Right lobe of liver (tissue), 6 donors: Measurements from ENCODE around the gene MTMR11. TPM values are rescaled to one million over a fixed set of nuclear protein-coding genes. Genes with fewer than 3 reads are reported as not detected.
"Not testable (repeated sequence)": the region's sequence is repeated elsewhere in the genome, so short reads cannot be mapped to it uniquely, and the experiment has no call there.

Source experiments
- ATAC-seq, 4 donors: fragments of 200-7000 bp; cut with Tn5 transposase; one replicate each; pipeline ENCODE4 v1.9.1; 2020; ENCODE audit warnings: mild to moderate bottlenecking in 4 of 4, moderate library complexity in 4 of 4
- DNase-seq, 3 donors: peaks; one replicate each; pipeline ENCODE4 v3.0.0-alpha.2; 2020
- H3K27ac ChIP-seq, 3 donors: fragments of 200-600 bp; one replicate each; pipeline ENCODE4 v1.8.0; 2022
- H3K27me3 ChIP-seq, 2 donors: fragments of 200-600 bp; one replicate each; pipeline ENCODE4 v1.8.0; 2022
- H3K36me3 ChIP-seq, 4 donors: fragments of 200-600 bp; sonication (generic) in 1 of 4; one replicate each; pipeline versions ENCODE4 v1.5.1 to v1.8.0; 2017 to 2022; ENCODE audit warnings: control low read depth in 1 of 4
- H3K4me1 ChIP-seq, 4 donors: fragments of 200-600 bp; sonication (generic) in 1 of 4; one replicate each; pipeline versions ENCODE4 v1.5.1 to v1.8.0; 2017 to 2022; ENCODE audit warnings: control low read depth in 1 of 4
- H3K4me3 ChIP-seq, 3 donors: fragments of 200-600 bp; one replicate each; pipeline ENCODE4 v1.8.0; 2022
- H3K9me3 ChIP-seq, 4 donors: fragments of 200-600 bp; sonication (generic) in 1 of 4; one replicate each; pipeline versions ENCODE4 v1.5.1 to v1.8.0; 2017 to 2022; ENCODE audit warnings: control low read depth in 1 of 4
- POLR2A ChIP-seq: fragments of 450-650 bp; IDR thresholded peaks from one replicate; pipeline ENCODE4 v1.6.1; 2017; ENCODE audit warnings: antibody characterized with exemption, mild to moderate bottlenecking
- WGBS: methylation state at CpG from one replicate; pipeline ENCODE4 v1.1.6; 2018; ENCODE audit warnings: low coverage, low lambda C conversion rate; ENCODE audit not compliant: insufficient coverage; ENCODE audit errors: missing lambda C conversion rate; 5-methylcytosine and 5-hydroxymethylcytosine counted together
- intact Hi-C, 2 donors: fragments of 100-400 bp; cut with DNase I; formaldehyde crosslinking; loops; one replicate each; pipeline versions ENCODE4 v1.11.2 to v1.14.1; 2022
- total RNA-seq, 6 experiments: library from RNA; depleted of rRNA in 2 of 6; stranded (reverse); fragments of >200 nt in 2 of 6; fragmentation: NEBNext Ultra II Directional in 3 of 6; extraction: Animal tissue kit (Norgen Biotek cat#: 25700) in 3 of 6; gene quantifications; one replicate each; pipeline versions ENCODE4 v1.1.0 to v1.2.4, GENCODE V29; 2016 to 2023
- TF ChIP-seq, protein P1 (sequence below), 4 donors: fragments of 200-600 bp in 3 of 4; fragments of 450-650 bp in 1 of 4; IDR thresholded peaks; one replicate each; pipeline versions ENCODE4 v1.5.1 to v1.8.0; 2016 to 2022; ENCODE audit warnings: antibody characterized with exemption in 4 of 4, mild to moderate bottlenecking in 2 of 4
- donor health status: DM: no; HTN: yes; CAD: no.
- donor health status: DM: no; HTN: no; CAD: no.
- donor health status: DM: no; HTN: no; CAD: no.
- donor health status: DM: no; HTN: yes; CAD: no.
- donor health status: DM: no; HTN: yes; CAD: no.

The MTMR11 gene
- total RNA-seq, 6 experiments from 2014 or later = 0.97 to 7.1 (median 3.6) TPM

GRCh38 chr1:149942885-149943284 lies 6.2 kb upstream of the MTMR11 start:
- Histone ChIP-seq H3K9me3 (no peaks in the 10 kb centered on the region), H3K36me3 (peaks cover 0 to 32% (median 18%) of the 10 kb centered on the region in 4 donors), H3K27ac (no peak overlapping the region), H3K27me3 (no peaks in the 10 kb centered on the region), H3K4me1 (peaks cover 0 to 11% (median 0%) of the 10 kb centered on the region in 4 donors), H3K4me3 (no peak overlapping the region)
- ATAC-seq = no peak
- TF ChIP-seq POLR2A = no peak
- TF ChIP-seq, protein P1, sequence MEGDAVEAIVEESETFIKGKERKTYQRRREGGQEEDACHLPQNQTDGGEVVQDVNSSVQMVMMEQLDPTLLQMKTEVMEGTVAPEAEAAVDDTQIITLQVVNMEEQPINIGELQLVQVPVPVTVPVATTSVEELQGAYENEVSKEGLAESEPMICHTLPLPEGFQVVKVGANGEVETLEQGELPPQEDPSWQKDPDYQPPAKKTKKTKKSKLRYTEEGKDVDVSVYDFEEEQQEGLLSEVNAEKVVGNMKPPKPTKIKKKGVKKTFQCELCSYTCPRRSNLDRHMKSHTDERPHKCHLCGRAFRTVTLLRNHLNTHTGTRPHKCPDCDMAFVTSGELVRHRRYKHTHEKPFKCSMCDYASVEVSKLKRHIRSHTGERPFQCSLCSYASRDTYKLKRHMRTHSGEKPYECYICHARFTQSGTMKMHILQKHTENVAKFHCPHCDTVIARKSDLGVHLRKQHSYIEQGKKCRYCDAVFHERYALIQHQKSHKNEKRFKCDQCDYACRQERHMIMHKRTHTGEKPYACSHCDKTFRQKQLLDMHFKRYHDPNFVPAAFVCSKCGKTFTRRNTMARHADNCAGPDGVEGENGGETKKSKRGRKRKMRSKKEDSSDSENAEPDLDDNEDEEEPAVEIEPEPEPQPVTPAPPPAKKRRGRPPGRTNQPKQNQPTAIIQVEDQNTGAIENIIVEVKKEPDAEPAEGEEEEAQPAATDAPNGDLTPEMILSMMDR (IDR thresholded peaks at IDR 0.05) = no peak
- no peak for DNase-seq
- intact Hi-C loops = no loop called here
- WGBS = 59% methylated on average over 3 of the region's 3 CpGs

- Histone ChIP-seq H3K27me3 (no peaks in the 10 kb centered on the region), H3K27ac (no peak overlapping the region), H3K9me3 (no peaks in the 10 kb centered on the region), H3K4me1 (peaks cover 0 to 12% (median 0%) of the 10 kb centered on the region in 4 donors), H3K4me3 (no peak overlapping the region), H3K36me3 (peaks cover 0 to 31% (median 17%) of the 10 kb centered on the region in 4 donors)
- intact Hi-C loops = no loop called here
- 53% methylated on average over 5 of the region's 5 CpGs for WGBS
- no peak for TF ChIP-seq POLR2A
- TF ChIP-seq, protein P1 (IDR thresholded peaks at IDR 0.05) = peak in 2 of 4 donors; percentile 17 to 19
- ATAC-seq (peak in 1 of 4 donors; percentile 46), DNase-seq (no peak)
Measured at GRCh38 chr1:149942207-149942606, 5.5 kb upstream of the MTMR11 start.

DNA sequence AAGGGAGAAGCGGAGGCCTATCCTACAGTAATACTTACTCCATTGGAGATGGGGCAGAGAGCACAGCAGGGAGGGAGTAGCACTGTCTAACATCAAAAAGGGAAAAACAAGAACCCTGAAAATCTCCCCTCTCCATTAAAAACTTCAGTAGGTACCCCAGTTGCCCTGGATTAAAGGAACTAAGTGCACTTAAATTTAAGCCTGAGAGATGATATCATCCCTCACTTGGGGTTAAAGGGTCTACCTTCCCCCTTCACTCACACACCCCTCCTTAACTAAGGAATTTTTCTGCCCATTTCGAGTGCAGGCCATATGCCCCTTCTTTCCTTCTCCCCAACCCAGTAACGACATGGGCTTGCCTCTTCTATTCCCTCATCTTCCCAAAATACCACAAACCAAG lies 3.7 kb upstream of the MTMR11 start:
- Histone ChIP-seq H3K27ac (peak overlapping the region in 1 of 3 donors; percentile 71), H3K4me3 (no peak overlapping the region)

GRCh38 chr1:149938668-149939003 lies 2.0 kb upstream of the MTMR11 start:
- ATAC-seq = not testable (repeated sequence)

More for the DNA sequence above, 3.7 kb upstream of the MTMR11 start:
- DNase-seq (no peak), ATAC-seq (no peak)
- H3K36me3 ChIP-seq = peaks cover 0 to 14% (median 7%) of the 10 kb centered on the region in 4 donors
- peaks cover 0 to 21% (median 3%) of the 10 kb centered on the region in 4 donors for H3K4me1 ChIP-seq
- TF ChIP-seq, protein P1 (IDR thresholded peaks at IDR 0.05) = no peak
- TF ChIP-seq POLR2A = no peak
- no peaks in the 10 kb centered on the region for H3K9me3 ChIP-seq
- intact Hi-C loops = no loop called here
- no peaks in the 10 kb centered on the region for H3K27me3 ChIP-seq
- 93% methylated on average over 3 of the region's 3 CpGs for WGBS

GRCh38 chr1:149937759-149938158 lies 1.1 kb upstream of the MTMR11 start:
- Histone ChIP-seq H3K27me3 (no peaks in the 10 kb centered on the region), H3K36me3 (no peaks in the 10 kb centered on the region), H3K4me1 (peaks cover 0 to 21% (median 3%) of the 10 kb centered on the region in 4 donors), H3K4me3 (no peak overlapping the region), H3K9me3 (no peaks in the 10 kb centered on the region), H3K27ac (no peak overlapping the region)
- TF ChIP-seq POLR2A = no peak
- TF ChIP-seq, protein P1 (IDR thresholded peaks at IDR 0.05) = no peak
- ATAC-seq (peak in 1 of 4 donors; percentile 5), DNase-seq (no peak)
- intact Hi-C loops = no loop called here

More at GRCh38 chr1:149938668-149939003, 2.0 kb upstream of the MTMR11 start:
- H3K36me3 ChIP-seq, H3K4me3 ChIP-seq, intact Hi-C loops, H3K27me3 ChIP-seq, H3K9me3 ChIP-seq, DNase-seq: not testable (repeated sequence)
- peaks cover 0 to 21% (median 3%) of the 10 kb centered on the region in 4 donors for H3K4me1 ChIP-seq
- peak overlapping the region; percentile 51 to 71 (median 58) for H3K27ac ChIP-seq
- WGBS = 54% methylated on average over 10 of the region's 13 CpGs
